Measurements from ENCODE around the gene PBX3. TPM values are rescaled to one million over a fixed set of nuclear protein-coding genes. Genes with fewer than 3 reads are reported as not detected.

The PBX3 gene
- polyA plus RNA-seq, 1 experiment, result 37.6 TPM

GRCh38 chr9:125979383-125979782 lies 232.2 kb downstream of the PBX3 start:
- no peak for TF ChIP-seq CTCF (IDR thresholded peaks at IDR 0.05; ENCODE audit: low read depth, low read length)
- POLR2A ChIA-PET, result no interaction called here
- Histone ChIP-seq H3K4me3 (ENCODE audit: low read depth, low read length) (no peak overlapping the region), H3K27ac (ENCODE audit: low read depth, low read length) (no peak overlapping the region), H3K9me3 (ENCODE audit: control insufficient read depth, insufficient read depth, low read length) (no peaks in the 10 kb centered on the region), H3K27me3 (ENCODE audit: control insufficient read depth, insufficient read depth, low read length) (peaks cover 5% of the 10 kb centered on the region)
- DNase-seq (ENCODE audit: low read depth, low spot score), result no peak
- CTCF ChIA-PET, result no interaction called here

- no peak for TF ChIP-seq CTCF (IDR thresholded peaks at IDR 0.05; ENCODE audit: low read depth, low read length)
- H3K9me3 ChIP-seq (ENCODE audit: control insufficient read depth, insufficient read depth, low read length), result no peaks in the 10 kb centered on the region
- H3K4me3 ChIP-seq (ENCODE audit: low read depth, low read length), result no peak overlapping the region
- CTCF ChIA-PET, result no interaction called here
- no peak overlapping the region for H3K27ac ChIP-seq (ENCODE audit: low read depth, low read length)
- POLR2A ChIA-PET, result no interaction called here
- H3K27me3 ChIP-seq (ENCODE audit: control insufficient read depth, insufficient read depth, low read length), result peaks cover 9% of the 10 kb centered on the region
- no peak for DNase-seq (ENCODE audit: low read depth, low spot score)
Measured at GRCh38 chr9:125982798-125983406, 235.7 kb downstream of the PBX3 start.

- H3K4me3 ChIP-seq (ENCODE audit: low read depth, low read length), result no peak overlapping the region
- ChIA-PET CTCF (interaction anchor here (0.7 kb wide), 1 partner anchor 508 kb away, joined by 4 read pairs; no protein-coding TSS in a partner anchor), POLR2A (no interaction called here)
- no peak for TF ChIP-seq CTCF (IDR thresholded peaks at IDR 0.05; ENCODE audit: low read depth, low read length)
- no peak overlapping the region for H3K27ac ChIP-seq (ENCODE audit: low read depth, low read length)
- DNase-seq (ENCODE audit: low read depth, low spot score), result no peak
- H3K9me3 ChIP-seq (ENCODE audit: control insufficient read depth, insufficient read depth, low read length), result no peaks in the 10 kb centered on the region
- peaks cover 9% of the 10 kb centered on the region for H3K27me3 ChIP-seq (ENCODE audit: control insufficient read depth, insufficient read depth, low read length)
Measured at GRCh38 chr9:125983681-125984080, 236.5 kb downstream of the PBX3 start.

GRCh38 chr9:125984461-125984860 lies 237.3 kb downstream of the PBX3 start:
- no peak for DNase-seq (ENCODE audit: low read depth, low spot score)
- Histone ChIP-seq H3K4me3 (ENCODE audit: low read depth, low read length) (no peak overlapping the region), H3K9me3 (ENCODE audit: control insufficient read depth, insufficient read depth, low read length) (no peaks in the 10 kb centered on the region), H3K27ac (ENCODE audit: low read depth, low read length) (no peak overlapping the region), H3K27me3 (ENCODE audit: control insufficient read depth, insufficient read depth, low read length) (peaks cover 9% of the 10 kb centered on the region)
- CTCF ChIA-PET, result no interaction called here
- TF ChIP-seq CTCF (IDR thresholded peaks at IDR 0.05; ENCODE audit: low read depth, low read length), result no peak
- POLR2A ChIA-PET, result interaction anchor here (0.7 kb wide), 1 partner anchor 161 kb away, joined by 3 read pairs; no protein-coding TSS in a partner anchor

GRCh38 chr9:125985142-125985997 lies 238.2 kb downstream of the PBX3 start:
- H3K4me3 ChIP-seq (ENCODE audit: low read depth, low read length), result no peak overlapping the region
- POLR2A ChIA-PET, result no interaction called here
- H3K27me3 ChIP-seq (ENCODE audit: control insufficient read depth, insufficient read depth, low read length), result peaks cover 9% of the 10 kb centered on the region
- CTCF ChIA-PET, result no interaction called here
- no peak for TF ChIP-seq CTCF (IDR thresholded peaks at IDR 0.05; ENCODE audit: low read depth, low read length)
- no peak for DNase-seq (ENCODE audit: low read depth, low spot score)
- H3K9me3 ChIP-seq (ENCODE audit: control insufficient read depth, insufficient read depth, low read length), result no peaks in the 10 kb centered on the region
- no peak overlapping the region for H3K27ac ChIP-seq (ENCODE audit: low read depth, low read length)

All from AG04450 (cell line).